K562 (cell line): Measurements from ENCODE around the gene CRABP2. TPM values are rescaled to one million over a fixed set of nuclear protein-coding genes. Genes with fewer than 3 reads are reported as not detected.
A peak's percentile ranks its signal among the peaks of the same experiment; 100 is the strongest.

Experiments
- ATF7 ChIP-seq: fragments of 450-650 bp; IDR thresholded peaks from 2 replicates; pipeline ENCODE4 v1.7.1; 2014; ENCODE audit warnings: mild to moderate bottlenecking, moderate library complexity
- CTCF ChIP-seq, 3 experiments: IDR thresholded peaks in 2 of 3; conservative IDR thresholded peaks in 1 of 3; 2 replicates each; pipeline ENCODE4 v1.5.1; 2011 to 2012; ENCODE audit warnings: low read length in 3 of 3, mild to moderate bottlenecking in 3 of 3, control low read depth in 2 of 3, improper control_type of control experiment in 1 of 3, inconsistent platforms in 1 of 3, low read depth in 1 of 3, mixed read lengths in 1 of 3, moderate library complexity in 1 of 3; ENCODE audit not compliant: insufficient read depth in 2 of 3
- FOXA1 ChIP-seq: fragments of 450-650 bp; IDR thresholded peaks from 2 replicates; pipeline ENCODE4 v1.6.1; 2016; ENCODE audit warnings: mild to moderate bottlenecking, borderline replicate concordance
- HCFC1 ChIP-seq: IDR thresholded peaks from 2 replicates; pipeline ENCODE4 v1.6.1; 2012; ENCODE audit warnings: low read depth, low read length, improper control_type of control experiment
- HMBOX1 ChIP-seq: sonication (generic); IDR thresholded peaks from 2 replicates; pipeline ENCODE4 v1.6.1; 2016
- HMGXB4 ChIP-seq: sonication (generic); formaldehyde crosslinking; IDR thresholded peaks from 2 replicates; pipeline ENCODE4 v1.8.1; 2023; ENCODE audit warnings: mild to moderate bottlenecking, missing genetic modification reagents
- KAT7 ChIP-seq: sonication (generic); formaldehyde crosslinking; IDR thresholded peaks from 2 replicates; pipeline ENCODE4 v1.8.0; 2022; ENCODE audit warnings: missing genetic modification reagents, mild to moderate bottlenecking, borderline replicate concordance
- LCOR ChIP-seq: sonication (generic); formaldehyde crosslinking; IDR thresholded peaks from 2 replicates; pipeline ENCODE4 v1.8.0; 2022; ENCODE audit warnings: mild to moderate bottlenecking, missing genetic modification reagents
- MAX ChIP-seq: sonication (generic); formaldehyde crosslinking; IDR thresholded peaks from 2 replicates; pipeline ENCODE4 v1.9.0; 2022; ENCODE audit warnings: mild to moderate bottlenecking, missing genetic modification reagents
- MIER1 ChIP-seq: fragments of 450-650 bp; IDR thresholded peaks from 2 replicates; pipeline ENCODE4 v1.6.1; 2016; ENCODE audit warnings: antibody characterized with exemption, mild to moderate bottlenecking, low read depth
- NR3C1 ChIP-seq: sonication (generic); formaldehyde crosslinking; IDR thresholded peaks from 2 replicates; pipeline ENCODE4 v1.8.1; 2022; ENCODE audit warnings: missing genetic modification reagents
- PHF20 ChIP-seq: fragments of 450-650 bp; IDR thresholded peaks from 2 replicates; pipeline ENCODE4 v1.6.1; 2018; ENCODE audit not compliant: partially characterized antibody
- PHF21A ChIP-seq: fragments of 450-650 bp; IDR thresholded peaks from 2 replicates; pipeline ENCODE4 v1.6.1; 2017; ENCODE audit warnings: low read depth, borderline replicate concordance
- RERE ChIP-seq: sonication (generic); formaldehyde crosslinking; IDR thresholded peaks from 2 replicates; pipeline ENCODE4 v1.8.0; 2023; ENCODE audit warnings: missing genetic modification reagents, mild to moderate bottlenecking, borderline replicate concordance
- SMAD3 ChIP-seq: fragments of 450-650 bp; formaldehyde crosslinking; conservative IDR thresholded peaks from 2 replicates; pipeline ENCODE4 v1.4.0; 2020; ENCODE audit warnings: mild to moderate bottlenecking
- polyA plus RNA-seq, 8 experiments: library from polyadenylated mRNA; depleted of rRNA in 4 of 8; stranded (reverse) in 5 of 8; unstranded in 3 of 8; fragments of >200 nt; fragmentation: Nextera tagmentation in 2 of 8; fragmentation: Illumina TruSeq in 1 of 8; extraction: Ambion mirVana in 2 of 8; extraction: Trizol in 1 of 8; gene quantifications; 2 replicates each; pipeline versions ENCODE4 v1.2.1 to v1.2.3, GENCODE V29; 2011 to 2014; ENCODE audit warnings: inconsistent platforms in 1 of 8, missing spikeins in 1 of 8
- total RNA-seq, 7 experiments: library from RNA; depleted of rRNA in 6 of 7; stranded (reverse); fragments of >200 nt in 6 of 7; fragmentation: Illumina TruSeq in 2 of 7; extraction: Trizol in 2 of 7; gene quantifications; 2 replicates each; pipeline versions ENCODE4 v1.2.1 to v1.2.3, GENCODE V29; 2011 to 2021; ENCODE audit warnings: low replicate concordance in 1 of 7

Gene CRABP2
- total and polyA plus RNA-seq, 9 of the 15 experiments (the other 6 are each of a cell fraction or from before 2014, with no cell fraction given) = 0.30 to 2.5 (median 0.82) TPM

GRCh38 chr1:156689035-156689952 lies 16.1 kb downstream of the CRABP2 start (continued):
- TF ChIP-seq HMBOX1 (0 out of 2 replicates have a peak, but pooled peaks have one; percentile 24), LCOR (CRISPR knock-in tag) (peak; percentile 68), PHF21A (peak; percentile 34; the same call in 1 of the 2 replicates), RERE (CRISPR knock-in tag) (peak; percentile 65; the same call in 1 of the 2 replicates), MIER1 (no peak), FOXA1 (no peak), MAX (CRISPR knock-in tag) (0 out of 2 replicates have a peak, but pooled peaks have one; percentile 29), NR3C1 (CRISPR knock-in tag) (no peak), KAT7 (CRISPR knock-in tag) (peak; percentile 89), HMGXB4 (CRISPR knock-in tag) (0 out of 2 replicates have a peak, but pooled peaks have one; percentile 42), HCFC1 (0 out of 2 replicates have a peak, but pooled peaks have one; percentile 11), ATF7 (peak; percentile 52; the same call in 1 of the 2 replicates), PHF20 (peak; percentile 45), CTCF (IDR thresholded peaks at IDR 0.05 in 2 of 3, conservative IDR thresholded peaks at IDR 0.05 in 1 of 3; ENCODE audit: insufficient read depth in 2 of 3, low read depth in 1 of 3, low read length in 3 of 3) (peak; percentile 92 to 97 (median 97)), SMAD3 (no peak)
